HG02798 (cell line): ENCODE results near the gene ZFP37.
"Not testable (repeated sequence)": the region's sequence is repeated elsewhere in the genome, so short reads cannot be mapped to it uniquely, and the experiment has no call there.

ENCODE experiments used
- ATAC-seq: cut with Tn5 transposase; IDR thresholded peaks from one replicate; pipeline ENCODE4 v1.9.1; 2021; ENCODE audit warnings: mild to moderate bottlenecking; ENCODE audit not compliant: unreplicated experiment, poor library complexity

The ZFP37 gene

GRCh38 chr9:113056191-113057106, at the start of gene ZFP37:
TSS of gene ZFP37 (minus strand) at chr9:113056724. CDS start at chr9:113056688, 36 bp downstream.
- peak; percentile 98 for ATAC-seq

- not testable (repeated sequence) for ATAC-seq
Measured at GRCh38 chr9:113105345-113105744, 48.8 kb upstream of the ZFP37 start.

- no peak for ATAC-seq
Measured at GRCh38 chr9:113095561-113095960, 39.0 kb upstream of the ZFP37 start.

- ATAC-seq = not testable (repeated sequence)
Measured at GRCh38 chr9:113089924-113090323, 33.4 kb upstream of the ZFP37 start.

GRCh38 chr9:113089143-113089505, 32.6 kb upstream of the ZFP37 start:
- ATAC-seq = not testable (repeated sequence)

- not testable (repeated sequence) for ATAC-seq
Measured at GRCh38 chr9:113088456-113089142, 32.1 kb upstream of the ZFP37 start.

GRCh38 chr9:113062932-113063310, 6.4 kb upstream of the ZFP37 start:
- not testable (repeated sequence) for ATAC-seq

GRCh38 chr9:113062256-113062931, 5.9 kb upstream of the ZFP37 start:
- ATAC-seq = not testable (repeated sequence)

GRCh38 chr9:113061072-113061850, 4.7 kb upstream of the ZFP37 start:
- not testable (repeated sequence) for ATAC-seq

GRCh38 chr9:113059581-113060284, 3.2 kb upstream of the ZFP37 start:
- not testable (repeated sequence) for ATAC-seq

GRCh38 chr9:113057193-113057592, 669 bp upstream of the ZFP37 start:
- ATAC-seq = no peak

- ATAC-seq = no peak
Measured at GRCh38 chr9:113042884-113043657, 13.5 kb downstream of the ZFP37 start.

GRCh38 chr9:113026200-113026599, 30.3 kb downstream of the ZFP37 start:
- no peak for ATAC-seq

- ATAC-seq = no peak
Measured at GRCh38 chr9:113018247-113018646, 38.3 kb downstream of the ZFP37 start.

- no peak for ATAC-seq
Measured at GRCh38 chr9:113012492-113012891, 44.0 kb downstream of the ZFP37 start.

- ATAC-seq = no peak
Measured at GRCh38 chr9:113011911-113012381, 44.6 kb downstream of the ZFP37 start, which contains the start of gene ZNF883. TSS of gene ZNF883 (minus strand) at chr9:113012192.

- ATAC-seq = no peak
Measured at GRCh38 chr9:113005777-113006176, 50.7 kb downstream of the ZFP37 start.

- no peak for ATAC-seq
Measured at GRCh38 chr9:112997236-112997941, 59.1 kb downstream of the ZFP37 start.
